Right lung (tissue), 5 donors: ENCODE data around the gene CAB39. TPM values are rescaled to one million over a fixed set of nuclear protein-coding genes. Genes with fewer than 3 reads are reported as not detected.
"Not testable (repeated sequence)": the region's sequence is repeated elsewhere in the genome, so short reads cannot be mapped to it uniquely, and the experiment has no call there.

Experiments
- DNase-seq, 2 donors: peaks; one replicate each; pipeline ENCODE4 v3.0.0-alpha.2; 2013
- polyA plus RNA-seq, 5 donors: library from polyadenylated mRNA; unstranded; fragments of 120-200 nt; gene quantifications; one replicate each; pipeline versions ENCODE4 v1.2.1 to v1.2.3, GENCODE V29; 2013; ENCODE audit warnings: inconsistent platforms in 1 of 5, low replicate concordance in 1 of 5; ENCODE audit not compliant: insufficient read length in 5 of 5, insufficient read depth in 1 of 5

CAB39 gene
- polyA plus RNA-seq, 5 donors: 48.6 to 68.0 (median 61.6) TPM

DNA sequence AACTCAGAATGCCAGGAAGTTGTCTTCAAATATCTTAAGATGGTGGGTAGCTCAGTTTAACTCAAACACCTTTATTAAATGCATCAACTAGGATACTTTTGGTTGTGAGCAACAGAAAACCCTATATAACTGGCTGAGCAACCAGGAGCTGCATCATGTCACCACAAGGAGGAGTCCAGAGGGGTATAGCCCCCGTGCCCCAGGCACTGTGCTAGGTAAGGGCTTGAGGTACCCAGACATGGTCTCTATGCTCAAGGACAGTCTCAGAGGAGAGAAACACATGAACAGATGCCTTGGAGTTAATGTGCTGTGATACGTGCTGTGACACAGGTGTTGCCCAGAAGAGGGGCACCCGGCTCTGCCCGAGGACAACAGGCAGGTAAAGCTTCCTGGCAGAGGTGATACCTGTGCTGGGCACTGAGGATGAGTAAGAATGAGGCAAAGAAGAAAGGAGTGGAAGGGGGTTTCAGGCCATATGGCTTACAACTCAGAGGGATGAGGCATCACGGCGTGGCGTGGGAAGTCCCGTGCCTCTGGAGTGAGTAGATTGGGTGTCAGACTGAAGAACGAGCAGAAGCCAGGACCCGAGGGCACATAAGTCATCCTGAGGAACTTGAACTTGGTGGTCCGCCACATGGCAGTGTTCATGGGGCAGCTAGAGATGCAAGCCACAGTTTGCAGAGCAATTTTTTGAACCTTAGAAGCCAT lies 32.0 kb upstream of the CAB39 start:
- no peak for DNase-seq

DNA sequence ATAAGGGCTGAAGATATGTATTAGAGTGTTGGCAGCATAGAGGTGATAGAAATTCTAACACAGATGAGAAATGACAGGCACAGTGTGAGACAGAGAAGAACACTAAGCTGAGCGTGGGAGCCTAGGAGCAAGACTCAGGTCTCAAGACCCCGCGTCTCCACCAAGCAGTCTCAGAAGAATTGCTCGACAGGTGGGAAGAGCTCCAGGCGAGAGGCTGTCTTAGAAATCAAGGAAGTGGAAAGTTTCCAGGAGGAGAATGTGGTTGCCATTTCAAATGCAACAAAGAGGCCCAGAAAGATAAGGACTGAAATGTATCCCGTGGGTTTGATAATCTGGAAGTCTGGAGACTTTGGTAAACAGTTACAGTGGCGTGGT lies 31.5 kb upstream of the CAB39 start:
- DNase-seq: no peak

DNA sequence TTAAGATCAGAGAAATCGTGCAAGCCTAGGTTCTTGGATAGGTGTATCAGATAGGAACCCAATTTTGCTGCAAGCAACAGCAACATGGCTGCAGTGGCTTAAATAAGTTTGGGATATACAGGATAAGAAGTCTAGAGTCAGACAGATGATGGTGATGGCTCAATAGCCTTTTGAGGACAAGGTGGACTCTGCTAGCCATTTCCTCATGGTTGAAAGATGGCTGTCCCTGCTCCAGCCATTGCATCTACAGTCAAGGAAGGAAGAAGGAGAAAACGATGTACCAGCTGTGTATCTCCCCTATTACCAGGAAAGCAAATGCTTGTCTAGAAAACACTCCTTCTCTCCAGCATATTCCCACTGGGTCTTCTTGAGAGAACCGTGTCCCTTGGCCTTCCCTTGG lies 30.1 kb upstream of the CAB39 start:
- no peak for DNase-seq

DNA sequence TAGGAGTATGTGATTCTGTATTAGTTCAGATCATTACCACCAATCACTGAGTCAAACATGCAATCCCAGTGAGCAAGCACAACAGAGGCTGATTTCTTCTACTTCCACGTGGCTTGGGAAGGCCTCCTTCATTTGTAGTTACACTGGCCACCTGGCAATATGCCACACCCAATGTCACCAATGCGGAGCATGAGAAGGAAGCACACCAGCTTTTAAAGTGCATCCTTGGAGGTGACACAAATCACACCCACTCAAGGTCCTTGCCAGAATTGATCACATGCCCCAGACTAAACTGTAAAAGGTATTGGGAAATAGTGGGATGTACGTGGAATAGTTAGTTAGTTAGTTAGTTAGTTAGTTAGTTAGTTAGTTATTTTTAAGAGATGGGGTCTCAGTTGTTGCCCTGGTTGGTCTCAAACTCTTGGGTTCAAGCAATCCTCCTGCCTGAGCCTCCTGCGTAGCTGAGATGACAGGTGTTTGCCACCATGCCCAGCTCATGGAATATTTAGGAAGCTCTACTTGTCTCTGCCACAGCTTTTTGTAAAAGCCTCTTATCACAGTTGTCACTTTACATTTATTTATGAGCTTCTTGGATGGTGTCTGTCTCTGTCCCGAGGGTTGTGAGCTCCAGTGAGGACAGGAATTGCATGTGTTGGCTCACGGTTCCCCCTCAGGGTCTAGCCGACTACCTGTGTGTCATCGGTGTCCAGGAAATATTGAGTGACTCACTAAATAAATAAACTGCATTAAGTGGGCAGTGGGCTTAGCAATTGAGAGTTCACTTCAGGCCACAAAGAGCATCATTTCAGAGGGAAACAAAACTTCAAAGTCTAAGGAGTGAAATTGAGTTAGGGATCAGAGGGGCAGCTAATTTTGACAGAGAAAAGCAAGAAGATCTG lies 28.1 kb upstream of the CAB39 start:
- DNase-seq: no peak

DNA sequence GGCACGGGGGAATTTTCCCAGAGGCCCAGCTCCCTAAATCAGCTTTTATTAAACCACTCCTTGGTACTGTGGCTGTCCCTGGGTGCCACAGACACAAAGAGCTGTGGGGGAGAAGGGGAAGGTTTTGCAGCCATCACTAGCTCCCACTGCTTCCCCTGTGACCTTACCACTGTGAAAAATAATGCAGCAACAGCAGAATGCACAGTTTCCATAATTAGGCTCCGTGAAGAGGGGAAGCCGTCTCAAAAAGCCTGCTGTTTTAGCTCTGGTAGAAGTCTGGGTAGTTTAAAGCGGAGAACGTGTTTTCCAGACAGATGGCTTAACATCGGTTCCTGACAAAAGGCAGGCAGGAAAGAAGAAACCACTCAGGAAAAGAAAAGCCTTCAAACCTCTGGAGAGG lies 27.5 kb upstream of the CAB39 start:
- no peak for DNase-seq

DNA sequence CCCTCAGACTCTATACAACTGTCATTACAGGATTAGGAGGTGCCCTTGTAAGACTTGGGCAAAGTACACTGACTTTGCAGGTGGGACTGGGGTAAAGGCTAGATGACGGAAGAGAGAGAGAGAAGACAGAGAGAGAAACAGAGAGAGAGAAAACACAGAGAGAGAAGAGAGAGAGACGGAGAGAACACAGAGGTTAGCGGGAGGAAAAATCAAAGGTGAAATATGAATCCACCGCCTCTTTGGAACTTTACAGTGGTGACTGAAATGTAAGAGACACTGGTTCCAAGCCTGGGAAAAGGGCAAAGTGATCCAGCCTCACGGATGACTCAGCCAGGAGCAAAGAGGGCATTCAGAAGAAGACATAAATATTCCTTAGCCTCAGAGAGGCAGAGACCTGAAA lies 25.1 kb upstream of the CAB39 start:
- DNase-seq: no peak

DNA sequence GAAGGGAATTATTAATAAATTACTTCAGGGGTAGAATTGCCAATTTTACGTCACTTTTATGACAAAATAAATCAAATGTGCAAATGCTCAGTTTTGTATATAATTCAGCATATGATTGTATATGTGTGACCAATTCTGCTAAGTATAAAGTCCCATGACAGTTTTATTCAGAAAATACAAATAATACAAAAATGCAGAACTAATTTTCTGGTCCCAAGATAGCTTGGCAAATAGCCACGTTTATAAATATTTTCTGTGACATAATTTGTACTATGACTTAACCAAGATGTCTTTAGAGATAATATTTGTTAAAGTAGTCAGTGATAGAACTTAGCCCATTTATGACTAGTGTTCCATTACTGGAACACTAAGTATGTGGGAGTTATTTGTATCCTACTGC lies 24.2 kb upstream of the CAB39 start:
- no peak for DNase-seq

DNA sequence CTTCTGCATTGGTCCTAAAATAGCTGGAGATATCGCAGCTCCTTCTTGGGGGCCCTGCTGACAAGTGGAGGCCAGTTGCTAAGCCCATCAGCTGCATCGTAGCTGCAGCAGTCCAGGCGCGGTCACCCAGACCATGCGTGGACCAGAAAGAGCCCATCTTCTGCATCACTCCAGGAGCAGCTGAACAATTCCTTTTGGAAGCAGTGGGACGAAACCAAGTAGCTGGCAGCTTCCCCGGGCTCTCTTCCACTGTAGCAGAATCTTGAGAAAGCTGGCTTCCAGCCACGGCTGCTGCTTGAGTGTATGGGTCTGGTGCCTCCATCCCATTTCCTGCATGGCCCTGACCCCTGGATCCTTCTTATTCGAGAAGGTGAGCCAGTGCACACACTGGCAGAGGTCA lies 22.2 kb upstream of the CAB39 start:
- peak; percentile 42 to 60 for DNase-seq

DNA sequence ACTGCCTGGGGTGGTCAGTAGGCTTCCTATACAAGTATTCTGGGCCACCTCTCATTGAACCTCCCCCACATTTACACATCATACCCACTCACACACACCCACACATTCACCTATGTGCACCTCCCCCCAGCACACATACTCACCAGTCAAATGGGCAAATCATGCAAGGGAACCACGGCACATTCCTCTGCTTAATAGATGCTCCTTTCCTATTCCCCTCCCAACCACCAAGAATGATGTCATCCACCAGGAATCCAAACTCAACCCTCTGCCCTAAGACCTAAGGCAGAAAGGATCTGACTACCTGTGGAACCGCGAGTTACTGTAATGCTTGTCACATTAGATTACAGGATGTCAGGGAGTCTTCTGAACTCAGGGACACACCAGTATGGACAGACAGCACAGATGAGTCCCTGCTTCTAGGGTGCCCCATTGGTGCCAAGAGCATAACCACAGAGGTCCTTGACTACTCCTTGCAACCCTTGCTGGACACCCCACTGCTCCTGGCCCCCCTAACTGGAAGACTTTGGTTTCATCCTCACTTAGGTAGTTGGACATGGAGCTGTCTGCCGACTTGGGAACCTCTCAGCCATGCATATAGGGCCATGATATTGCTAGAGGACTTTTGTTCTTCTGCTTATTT lies 21.5 kb upstream of the CAB39 start:
- DNase-seq: no peak

DNA sequence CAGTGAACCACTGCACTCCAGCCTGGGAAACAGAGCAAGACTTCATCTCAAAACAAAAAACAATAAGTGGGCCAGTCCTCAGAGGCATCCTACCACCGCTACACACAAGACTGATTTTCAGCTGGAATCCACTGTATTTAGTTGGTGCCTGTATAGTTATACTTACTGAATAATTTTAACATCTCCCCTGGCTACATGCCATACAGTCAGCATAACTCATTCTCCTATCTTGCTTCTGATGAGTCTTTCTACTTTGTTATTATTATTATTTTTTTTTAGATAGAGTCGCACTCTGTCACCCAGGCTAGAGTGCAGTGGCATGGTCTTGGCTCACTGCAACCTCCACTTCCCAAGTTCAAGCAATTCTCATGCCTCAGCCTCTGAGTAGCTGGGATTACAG lies 19.9 kb upstream of the CAB39 start:
- DNase-seq: no peak

DNA sequence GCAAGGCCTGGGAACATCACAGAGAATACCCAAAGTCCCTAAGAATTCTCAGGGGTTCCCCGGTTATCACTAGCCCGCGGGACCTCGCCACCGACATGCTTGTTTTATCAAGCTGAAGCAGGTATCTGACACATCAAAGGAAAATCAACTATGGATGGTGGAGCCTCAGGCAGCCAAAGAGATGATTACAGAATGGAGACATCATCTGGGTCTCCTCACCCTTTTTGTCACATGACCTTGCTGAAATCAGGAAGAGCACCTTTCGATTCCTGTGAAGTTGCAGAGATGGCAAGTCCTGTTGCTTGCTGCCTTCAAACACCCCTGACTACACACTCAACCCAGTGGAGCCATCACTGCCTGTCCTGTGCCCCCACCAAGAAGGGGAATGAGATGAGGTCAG lies 19.2 kb upstream of the CAB39 start:
- DNase-seq: no peak

DNA sequence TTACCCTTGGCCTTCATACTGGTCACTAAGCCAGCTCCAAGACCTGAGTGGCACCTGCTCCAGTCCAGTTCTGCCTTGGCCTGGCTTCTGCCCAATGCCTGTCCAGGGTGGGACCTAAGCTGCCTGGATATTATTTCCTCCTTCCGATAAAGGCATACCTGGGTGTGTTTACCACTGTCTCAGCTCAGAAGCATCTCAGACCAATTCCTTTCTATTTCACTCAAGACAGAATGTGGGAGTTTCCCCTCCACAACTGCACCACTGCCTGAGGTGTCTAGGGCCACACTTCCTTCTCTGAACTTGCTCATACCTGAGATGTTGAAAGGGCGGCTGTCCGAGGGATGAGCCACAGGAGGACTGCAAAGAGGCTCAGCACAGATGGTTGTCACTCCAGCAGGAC lies 18.4 kb upstream of the CAB39 start:
- no peak for DNase-seq

DNA sequence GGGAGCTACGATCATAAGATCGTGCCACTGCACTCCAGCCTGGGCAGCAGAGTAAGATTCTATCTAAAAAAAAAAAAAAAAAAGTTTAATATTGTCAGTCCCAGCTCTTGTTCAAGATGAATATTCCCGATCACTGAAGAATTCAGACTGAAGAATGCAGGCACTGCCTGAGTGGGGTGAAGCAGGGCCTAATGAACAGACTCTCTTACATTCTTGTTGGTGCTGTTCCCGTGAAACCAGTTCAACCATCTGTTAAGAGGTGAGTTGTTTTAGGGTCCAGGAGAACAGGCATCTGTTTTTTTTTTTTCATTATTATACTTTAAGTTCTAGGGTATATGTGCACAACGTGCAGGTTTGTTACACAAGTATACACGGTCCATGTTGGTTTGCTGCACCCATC lies 17.1 kb upstream of the CAB39 start:
- no peak for DNase-seq

DNA sequence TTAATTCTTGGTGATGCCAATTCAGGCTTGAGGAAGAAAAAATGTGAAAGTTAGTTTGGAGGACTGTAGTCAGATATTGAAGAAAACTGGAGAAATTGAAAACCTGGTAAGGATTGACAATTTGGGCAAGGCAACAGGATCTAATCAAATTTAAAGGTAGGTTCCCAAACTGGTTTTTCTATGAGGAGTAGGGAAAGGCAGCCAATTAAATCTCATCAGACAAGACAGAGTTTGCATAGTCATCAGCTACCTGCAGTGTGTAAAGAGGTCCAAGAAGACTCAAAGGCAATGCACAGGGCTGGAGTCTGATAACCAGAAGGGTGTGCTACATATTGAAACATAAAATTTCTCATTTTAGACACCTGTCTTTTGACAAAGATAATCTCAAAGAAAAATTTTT lies 16.0 kb upstream of the CAB39 start:
- no peak for DNase-seq

DNA sequence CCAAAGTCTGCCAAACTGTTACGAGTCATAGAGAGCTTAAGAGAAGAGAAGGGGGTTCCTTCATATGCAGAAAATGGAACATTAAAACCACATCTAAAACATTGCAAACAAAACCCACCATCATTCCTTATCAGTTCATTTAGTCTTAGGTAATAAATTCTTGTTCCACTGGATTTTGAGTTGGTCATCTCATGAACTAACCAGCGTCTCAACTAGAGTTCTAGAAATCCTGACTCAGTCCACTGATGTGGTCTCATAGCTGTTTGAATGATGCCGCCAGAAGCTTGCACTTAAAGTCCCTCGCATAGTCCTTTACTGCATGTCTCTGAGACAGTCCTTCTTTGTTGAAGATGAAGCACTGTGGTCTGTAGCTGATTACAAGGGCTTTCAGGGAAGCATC lies 15.0 kb upstream of the CAB39 start:
- DNase-seq: no peak

DNA sequence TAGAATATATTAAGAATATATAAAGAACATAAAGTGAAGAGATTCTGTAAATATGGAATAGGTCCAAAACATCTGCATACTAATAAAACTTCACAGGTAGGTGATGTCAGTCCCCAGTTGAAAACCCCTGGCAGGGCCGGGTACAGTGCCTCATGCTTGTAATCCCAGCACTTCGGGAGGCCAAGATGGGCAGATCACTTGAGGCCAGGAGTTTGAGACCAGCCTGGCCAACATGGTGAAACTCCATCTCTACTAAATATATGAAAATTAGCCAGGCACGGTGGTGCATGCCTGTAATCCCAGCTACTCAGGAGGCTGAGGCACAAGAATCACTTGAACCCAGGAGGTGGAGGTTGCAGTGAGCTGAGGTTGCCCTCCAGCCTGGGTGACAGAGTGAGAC lies 13.9 kb upstream of the CAB39 start:
- DNase-seq: not testable (repeated sequence)

DNA sequence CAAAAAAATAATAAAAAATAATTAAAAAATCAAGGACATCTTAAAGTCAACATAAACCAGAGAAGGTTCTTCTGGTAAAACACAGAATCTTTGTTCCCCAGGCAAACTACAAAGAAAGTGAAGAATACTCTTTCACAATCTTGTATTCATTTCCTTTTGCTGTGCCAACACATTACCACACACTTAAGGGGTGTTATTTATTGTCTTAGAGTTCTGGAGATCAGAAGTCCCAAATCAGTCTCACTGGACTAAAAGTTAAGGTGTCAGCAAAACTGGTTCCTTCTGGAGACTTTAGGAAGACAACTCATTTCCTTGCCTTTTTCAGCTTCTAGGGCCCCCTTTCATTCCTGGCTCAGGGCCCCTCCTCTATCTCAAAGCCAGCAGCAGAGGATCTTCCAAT lies 12.2 kb upstream of the CAB39 start:
- no peak for DNase-seq

DNA sequence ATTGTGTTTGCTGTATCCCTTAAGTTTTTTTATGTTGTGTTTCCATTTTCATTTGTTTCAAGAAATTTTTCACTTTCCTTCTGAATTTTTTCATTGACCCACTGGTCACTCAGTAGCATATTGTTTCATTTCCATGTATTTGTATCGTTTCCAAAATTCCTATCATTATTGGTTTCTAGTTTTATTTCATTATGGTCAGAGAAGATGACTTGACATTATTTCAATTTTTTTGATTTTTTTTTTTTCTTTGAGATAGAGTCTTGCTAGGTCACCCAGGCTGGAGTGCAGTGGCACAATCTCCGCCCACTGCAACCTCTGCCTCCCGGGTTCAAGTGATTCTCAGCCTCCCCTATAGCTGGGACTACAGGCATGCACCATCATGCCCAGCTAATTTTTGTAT lies 11.3 kb upstream of the CAB39 start:
- no peak for DNase-seq

DNA sequence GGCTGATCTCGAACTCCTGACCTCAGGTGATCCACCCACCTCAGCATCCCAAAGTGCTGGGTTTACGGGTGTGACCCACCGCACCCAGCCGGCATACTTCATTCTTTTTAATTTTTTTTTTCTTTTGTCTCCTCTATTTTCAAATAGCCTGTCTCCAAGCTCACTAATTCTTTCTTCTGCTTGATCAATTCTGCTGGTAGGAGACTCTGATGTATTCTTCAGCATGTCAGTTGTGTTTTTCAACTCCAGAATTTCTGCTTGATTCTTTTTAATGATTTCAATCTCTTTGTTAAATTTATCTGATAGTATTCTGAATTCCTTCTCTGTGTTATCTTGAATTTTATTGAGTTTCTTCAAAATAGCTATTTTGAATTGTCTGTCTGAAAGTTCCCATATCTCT lies 10.2 kb upstream of the CAB39 start:
- DNase-seq: not testable (repeated sequence)

DNA sequence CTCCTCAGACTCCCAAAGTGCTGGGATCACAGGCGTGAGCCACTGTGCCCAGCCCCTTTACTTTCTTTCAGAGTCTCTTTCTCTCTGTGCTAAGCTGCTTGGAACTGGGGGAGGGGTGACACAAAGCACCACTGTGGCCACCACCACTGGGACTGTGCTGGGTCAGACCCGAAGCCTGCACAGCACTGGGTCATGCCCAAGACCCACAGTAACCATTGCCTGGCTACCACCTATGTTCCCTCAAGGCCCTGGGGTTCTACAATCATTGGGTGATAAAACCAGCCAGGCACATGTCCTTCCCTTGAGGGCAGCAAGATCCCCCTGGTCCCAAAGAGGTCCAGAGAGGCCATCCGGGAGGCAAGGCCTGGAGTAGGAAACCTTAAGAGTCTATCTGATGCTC lies 9.1 kb upstream of the CAB39 start:
- no peak for DNase-seq

DNA sequence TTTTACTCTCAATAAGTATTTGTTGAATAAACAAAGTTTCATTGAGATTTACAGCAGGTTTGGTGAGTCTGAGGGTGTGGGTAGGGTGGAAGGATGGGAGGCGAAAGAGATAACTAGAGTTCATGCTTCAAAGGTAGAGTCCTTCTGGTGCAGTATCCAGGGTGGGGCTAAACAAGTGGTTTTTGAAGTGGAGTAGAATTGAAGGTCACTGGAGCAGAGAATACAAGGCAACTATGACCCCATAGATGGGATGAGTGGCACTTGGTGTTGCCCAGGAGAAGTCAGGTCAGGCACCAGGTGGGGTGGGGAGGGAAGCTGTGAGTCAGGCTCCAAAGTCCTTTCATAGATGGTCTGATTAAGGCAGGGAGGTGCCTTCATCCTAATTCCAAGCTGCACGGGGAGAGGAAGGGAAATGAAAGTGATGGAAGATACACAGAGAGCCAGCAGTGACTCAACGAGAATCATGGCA lies 6.6 kb upstream of the CAB39 start:
- DNase-seq: no peak

DNA sequence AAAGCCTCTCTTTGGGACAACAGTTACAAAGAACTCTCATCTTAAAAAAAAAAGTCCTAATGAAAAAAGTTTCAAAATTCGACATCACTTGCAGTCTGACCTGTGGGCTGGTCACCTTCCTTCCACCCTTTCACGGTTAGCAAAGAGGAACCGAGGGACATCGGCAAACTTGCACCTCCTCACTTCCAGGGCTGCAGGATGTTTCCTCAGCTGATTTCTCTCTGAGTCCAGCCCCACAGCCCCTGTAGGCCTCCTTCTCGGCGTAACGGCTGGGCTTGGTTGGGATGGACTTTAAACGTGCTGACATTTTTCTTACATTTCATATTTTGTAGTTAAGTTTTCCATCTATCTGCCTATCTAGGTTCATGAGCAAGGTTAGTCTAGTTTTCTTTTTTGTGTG lies 5.7 kb upstream of the CAB39 start:
- no peak for DNase-seq

DNA sequence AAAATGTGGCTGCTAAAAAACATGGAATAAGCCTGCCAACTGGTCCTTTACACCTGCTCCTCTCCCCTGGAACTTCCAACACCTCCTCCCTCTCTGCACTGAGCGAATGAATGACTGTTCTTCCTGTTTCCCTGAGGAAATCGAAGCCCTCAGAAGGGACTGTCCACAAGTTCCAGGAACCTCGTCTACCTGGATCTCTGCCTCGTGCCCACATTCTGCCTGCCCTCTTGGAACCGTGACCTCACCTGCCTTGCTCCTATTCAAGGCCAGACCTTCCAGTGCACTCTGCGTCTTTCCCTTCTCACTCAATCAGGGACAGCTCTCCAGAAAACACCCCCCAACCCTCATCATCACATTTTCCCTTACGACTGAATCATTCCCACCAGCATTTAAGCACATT lies 4.4 kb upstream of the CAB39 start:
- DNase-seq: no peak
